ENCODE data around the gene LRCH1.

GRCh38 chr13:46682707-46683106 is 129.7 kb downstream of the LRCH1 start:
- no peak for TF ChIP-seq KAT7 (CRISPR knock-in tag; IDR thresholded peaks at IDR 0.05; ENCODE audit: borderline replicate concordance)
- no peak for TF ChIP-seq CTCF (IDR thresholded peaks at IDR 0.05)
- TF ChIP-seq, protein P1, sequence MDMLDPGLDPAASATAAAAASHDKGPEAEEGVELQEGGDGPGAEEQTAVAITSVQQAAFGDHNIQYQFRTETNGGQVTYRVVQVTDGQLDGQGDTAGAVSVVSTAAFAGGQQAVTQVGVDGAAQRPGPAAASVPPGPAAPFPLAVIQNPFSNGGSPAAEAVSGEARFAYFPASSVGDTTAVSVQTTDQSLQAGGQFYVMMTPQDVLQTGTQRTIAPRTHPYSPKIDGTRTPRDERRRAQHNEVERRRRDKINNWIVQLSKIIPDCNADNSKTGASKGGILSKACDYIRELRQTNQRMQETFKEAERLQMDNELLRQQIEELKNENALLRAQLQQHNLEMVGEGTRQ (CRISPR knock-in tag; IDR thresholded peaks at IDR 0.05): no peak
- TF ChIP-seq, protein P2, sequence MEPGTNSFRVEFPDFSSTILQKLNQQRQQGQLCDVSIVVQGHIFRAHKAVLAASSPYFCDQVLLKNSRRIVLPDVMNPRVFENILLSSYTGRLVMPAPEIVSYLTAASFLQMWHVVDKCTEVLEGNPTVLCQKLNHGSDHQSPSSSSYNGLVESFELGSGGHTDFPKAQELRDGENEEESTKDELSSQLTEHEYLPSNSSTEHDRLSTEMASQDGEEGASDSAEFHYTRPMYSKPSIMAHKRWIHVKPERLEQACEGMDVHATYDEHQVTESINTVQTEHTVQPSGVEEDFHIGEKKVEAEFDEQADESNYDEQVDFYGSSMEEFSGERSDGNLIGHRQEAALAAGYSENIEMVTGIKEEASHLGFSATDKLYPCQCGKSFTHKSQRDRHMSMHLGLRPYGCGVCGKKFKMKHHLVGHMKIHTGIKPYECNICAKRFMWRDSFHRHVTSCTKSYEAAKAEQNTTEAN (CRISPR knock-in tag; IDR thresholded peaks at IDR 0.05): no peak
- TF ChIP-seq SP1 (CRISPR knock-in tag; conservative IDR thresholded peaks at IDR 0.05): no peak
- no peak for TF ChIP-seq CREB1 (CRISPR knock-in tag; IDR thresholded peaks at IDR 0.05)
- no peak for TF ChIP-seq ESRRA (CRISPR knock-in tag; IDR thresholded peaks at IDR 0.05; ENCODE audit: borderline replicate concordance)
